K562 treated with DMSO at 1 percent for 48 hours (cell line): ENCODE data around the gene PLCB4. TPM values are rescaled to one million over a fixed set of nuclear protein-coding genes. Genes with fewer than 3 reads are reported as not detected.

Experiments
- total RNA-seq: library from RNA; unstranded; fragments of 300-600 nt; gene quantifications from 2 replicates; pipeline ENCODE4 v1.2.3, GENCODE V29; 2022; ENCODE audit warnings: low replicate concordance; ENCODE audit errors: extremely low read depth

Gene PLCB4
- total RNA-seq = not detected in 2 replicates

DNA sequence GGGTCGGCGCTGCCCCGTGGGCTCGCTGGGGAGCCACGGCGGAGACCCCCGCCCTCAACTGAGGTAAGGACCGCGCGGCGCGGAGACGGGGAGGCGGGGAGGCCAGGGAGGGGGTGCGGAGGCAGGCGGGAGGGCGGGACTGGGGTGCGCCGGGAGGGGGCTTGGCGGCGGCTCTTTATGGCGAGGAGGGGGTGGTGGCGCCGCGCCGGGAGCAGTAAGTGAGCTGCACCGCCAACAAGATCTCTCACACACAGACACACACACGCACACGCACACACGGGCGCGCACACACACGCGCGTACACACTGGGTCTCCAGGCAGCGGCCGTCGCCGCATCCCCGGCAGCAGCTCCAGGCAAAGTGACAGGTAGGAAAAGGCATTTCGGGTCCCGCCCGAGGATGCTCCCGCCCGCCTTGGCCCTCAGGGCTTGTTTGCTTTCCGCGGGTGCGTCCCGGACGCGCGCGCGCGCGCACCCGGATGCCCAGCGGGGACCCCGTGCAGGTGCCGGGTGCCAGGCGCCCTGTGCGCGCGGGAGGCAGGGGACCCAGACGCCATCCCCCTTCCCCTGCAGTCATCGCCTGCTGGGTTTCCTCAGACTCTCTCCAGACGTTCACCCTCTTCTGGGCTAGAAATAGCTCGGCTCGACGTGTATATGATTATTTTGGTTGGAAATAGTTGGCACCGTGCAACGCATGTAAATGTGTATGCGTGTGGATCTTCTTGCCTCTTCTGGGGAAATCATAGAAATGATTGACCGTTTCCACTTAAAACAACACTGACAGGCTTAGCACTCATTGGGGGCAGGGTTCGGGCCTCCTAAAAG is at the start of gene PLCB4:
TSS of gene PLCB4 (plus strand) at position 247 of the 823 bp plus-strand sequence. CDS start 238,728 bp downstream, outside the sequence.

GRCh38 chr20:9514461-9515213 is 445.8 kb downstream of the PLCB4 start, which contains the start of gene LAMP5:
LAMP5 (plus strand) TSS chr20:9514590; CDS start chr20:9514853, 263 bp downstream.

